22Rv1 (cell line): Measurements from ENCODE around the gene RPGRIP1L.
A peak's percentile ranks its signal among the peaks of the same experiment; 100 is the strongest.

Experiments used
- H3K27ac ChIP-seq: fragments of 450-650 bp; 2 replicates; pipeline ENCODE4 v1.5.1; 2017
- CTCF ChIP-seq: fragments of 450-650 bp; IDR thresholded peaks from 2 replicates; pipeline ENCODE4 v1.5.1; 2017; ENCODE audit warnings: mild to moderate bottlenecking
- ZFX ChIP-seq: fragments of 450-650 bp; IDR thresholded peaks from 2 replicates; pipeline ENCODE4 v1.6.1; 2017; ENCODE audit warnings: antibody characterized with exemption, borderline replicate concordance

The RPGRIP1L gene

GRCh38 chr16:53631236-53632025 lies 72.2 kb downstream of the RPGRIP1L start:
- TF ChIP-seq ZFX, result no peak
- TF ChIP-seq CTCF, result no peak
- peak overlapping the region; percentile 79 for H3K27ac ChIP-seq

- TF ChIP-seq ZFX, result no peak
- TF ChIP-seq CTCF, result no peak
- H3K27ac ChIP-seq, result peak overlapping the region; percentile 79
These were observed 73.9 kb downstream of the RPGRIP1L start for GRCh38 chr16:53629607-53630312.

GRCh38 chr16:53629151-53629550 lies 74.5 kb downstream of the RPGRIP1L start:
- TF ChIP-seq CTCF (no peak), ZFX (no peak)

GRCh38 chr16:53626811-53627210 lies 76.8 kb downstream of the RPGRIP1L start:
- no peak for TF ChIP-seq CTCF
- no peak for TF ChIP-seq ZFX
- H3K27ac ChIP-seq, result peak overlapping the region; percentile 96

More at GRCh38 chr16:53629151-53629550, 74.5 kb downstream of the RPGRIP1L start:
- H3K27ac ChIP-seq, result peak overlapping the region; percentile 79

GRCh38 chr16:53626161-53626560 lies 77.5 kb downstream of the RPGRIP1L start:
- peak overlapping the region; percentile 96 for H3K27ac ChIP-seq
- TF ChIP-seq ZFX (no peak), CTCF (no peak)

- peak overlapping the region; percentile 96 for H3K27ac ChIP-seq
- TF ChIP-seq CTCF (no peak), ZFX (no peak)
These were observed 78.4 kb downstream of the RPGRIP1L start for GRCh38 chr16:53625221-53625620.

- H3K27ac ChIP-seq, result peak overlapping the region; percentile 96
These were observed 81.3 kb downstream of the RPGRIP1L start for GRCh38 chr16:53622315-53622714.

More at GRCh38 chr16:53622315-53622714, 81.3 kb downstream of the RPGRIP1L start:
- TF ChIP-seq CTCF (no peak), ZFX (no peak)
